ENCODE measurements around the gene COQ4.

Gene COQ4

DNA sequence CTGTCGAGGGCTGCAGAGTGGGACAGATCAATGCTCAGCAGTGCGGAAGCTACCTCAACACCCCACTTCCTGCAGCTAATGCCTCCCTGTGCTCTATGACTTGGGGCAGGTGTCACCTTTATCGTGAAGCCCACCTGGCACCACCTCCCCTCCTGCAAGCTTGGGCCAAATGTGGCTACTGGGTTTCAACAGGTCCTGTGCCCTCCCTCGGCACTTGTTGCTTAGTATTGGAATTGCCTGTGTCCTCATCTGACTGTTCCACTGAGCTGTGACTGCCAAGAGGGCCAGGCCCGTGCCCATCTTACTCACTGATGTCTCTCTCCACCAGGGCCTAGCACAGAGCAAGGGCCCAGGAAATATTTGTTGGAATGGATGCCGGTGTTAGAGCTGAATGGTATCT, 27.1 kb downstream of the COQ4 start:
- peaks cover 23% of the 10 kb centered on the region for H3K36me3 ChIP-seq (replicated peaks; ENCODE audit: low read depth, low read length)
- no peaks in the 10 kb centered on the region for H3K4me1 ChIP-seq (ENCODE audit: low read length)
- H3K79me2 ChIP-seq (ENCODE audit: low read length) = no peaks in the 10 kb centered on the region
- no peak overlapping the region for H3K4me3 ChIP-seq (ENCODE audit: low read length)
- H3K9ac ChIP-seq (ENCODE audit: low read length) = no peak overlapping the region
- no peaks in the 10 kb centered on the region for H4K20me1 ChIP-seq (ENCODE audit: insufficient read depth, low read length)
- H2AFZ ChIP-seq (ENCODE audit: low read depth, low read length) = no peak overlapping the region
- H3K9me3 ChIP-seq (ENCODE audit: insufficient read depth, low read length) = no peaks in the 10 kb centered on the region
- H3K27ac ChIP-seq (ENCODE audit: low read length) = no peak overlapping the region
- no peak for TF ChIP-seq EZH2phosphoT487 (IDR thresholded peaks at IDR 0.05; ENCODE audit: low read depth)
- TF ChIP-seq, protein P1, sequence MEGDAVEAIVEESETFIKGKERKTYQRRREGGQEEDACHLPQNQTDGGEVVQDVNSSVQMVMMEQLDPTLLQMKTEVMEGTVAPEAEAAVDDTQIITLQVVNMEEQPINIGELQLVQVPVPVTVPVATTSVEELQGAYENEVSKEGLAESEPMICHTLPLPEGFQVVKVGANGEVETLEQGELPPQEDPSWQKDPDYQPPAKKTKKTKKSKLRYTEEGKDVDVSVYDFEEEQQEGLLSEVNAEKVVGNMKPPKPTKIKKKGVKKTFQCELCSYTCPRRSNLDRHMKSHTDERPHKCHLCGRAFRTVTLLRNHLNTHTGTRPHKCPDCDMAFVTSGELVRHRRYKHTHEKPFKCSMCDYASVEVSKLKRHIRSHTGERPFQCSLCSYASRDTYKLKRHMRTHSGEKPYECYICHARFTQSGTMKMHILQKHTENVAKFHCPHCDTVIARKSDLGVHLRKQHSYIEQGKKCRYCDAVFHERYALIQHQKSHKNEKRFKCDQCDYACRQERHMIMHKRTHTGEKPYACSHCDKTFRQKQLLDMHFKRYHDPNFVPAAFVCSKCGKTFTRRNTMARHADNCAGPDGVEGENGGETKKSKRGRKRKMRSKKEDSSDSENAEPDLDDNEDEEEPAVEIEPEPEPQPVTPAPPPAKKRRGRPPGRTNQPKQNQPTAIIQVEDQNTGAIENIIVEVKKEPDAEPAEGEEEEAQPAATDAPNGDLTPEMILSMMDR (IDR thresholded peaks at IDR 0.05; ENCODE audit: low read depth, low read length) = no peak
- no peak overlapping the region for H3K4me2 ChIP-seq (ENCODE audit: low read length)
- no peaks in the 10 kb centered on the region for H3K27me3 ChIP-seq (ENCODE audit: low read depth, low read length)

DNA sequence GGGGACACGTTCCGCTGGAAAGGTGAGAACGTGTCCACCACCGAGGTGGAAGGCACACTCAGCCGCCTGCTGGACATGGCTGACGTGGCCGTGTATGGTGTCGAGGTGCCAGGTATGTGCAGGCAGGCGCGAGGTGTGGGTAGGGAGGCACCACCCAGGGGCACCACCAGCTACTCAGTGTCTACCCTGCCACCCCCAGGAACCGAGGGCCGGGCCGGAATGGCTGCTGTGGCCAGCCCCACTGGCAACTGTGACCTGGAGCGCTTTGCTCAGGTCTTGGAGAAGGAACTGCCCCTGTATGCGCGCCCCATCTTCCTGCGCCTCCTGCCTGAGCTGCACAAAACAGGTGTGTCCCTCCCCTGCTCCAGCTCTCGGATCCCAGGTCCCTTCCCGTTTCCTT, 32.8 kb downstream of the COQ4 start:
- Histone ChIP-seq H3K36me3 (replicated peaks; ENCODE audit: low read depth, low read length) (peaks cover 13% of the 10 kb centered on the region), H4K20me1 (ENCODE audit: insufficient read depth, low read length) (no peaks in the 10 kb centered on the region), H3K9ac (ENCODE audit: low read length) (no peak overlapping the region), H3K4me2 (ENCODE audit: low read length) (no peak overlapping the region), H3K4me1 (ENCODE audit: low read length) (no peaks in the 10 kb centered on the region), H2AFZ (ENCODE audit: low read depth, low read length) (no peak overlapping the region), H3K79me2 (ENCODE audit: low read length) (no peaks in the 10 kb centered on the region), H3K27ac (ENCODE audit: low read length) (no peak overlapping the region), H3K4me3 (ENCODE audit: low read length) (no peak overlapping the region), H3K27me3 (ENCODE audit: low read depth, low read length) (no peaks in the 10 kb centered on the region), H3K9me3 (ENCODE audit: insufficient read depth, low read length) (no peaks in the 10 kb centered on the region)
- TF ChIP-seq, protein P1 (IDR thresholded peaks at IDR 0.05; ENCODE audit: low read depth, low read length) = no peak
- no peak for TF ChIP-seq EZH2phosphoT487 (IDR thresholded peaks at IDR 0.05; ENCODE audit: low read depth)

DNA sequence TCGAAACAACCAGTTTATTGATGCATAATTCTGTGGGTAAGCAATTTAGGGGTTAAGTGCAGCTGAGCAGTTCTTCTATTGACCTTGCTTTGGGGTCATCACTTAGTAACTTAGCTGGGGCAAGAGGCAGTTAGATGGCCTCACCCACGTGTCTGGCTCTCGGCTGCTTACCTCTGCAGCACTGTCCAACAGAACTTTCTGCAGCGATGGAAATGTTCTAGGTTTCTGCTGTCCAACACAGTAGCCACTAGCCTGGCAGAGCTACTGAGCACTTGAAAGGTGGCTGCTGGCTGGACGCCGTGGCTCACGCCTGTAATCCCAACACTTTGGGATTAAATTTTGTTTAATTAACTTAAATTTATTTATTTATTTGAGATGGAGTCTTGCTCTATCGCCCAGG, 35.5 kb downstream of the COQ4 start:
- H3K36me3 ChIP-seq (replicated peaks; ENCODE audit: low read depth, low read length) = peaks cover 12% of the 10 kb centered on the region
- H3K4me2 ChIP-seq (ENCODE audit: low read length) = no peak overlapping the region
- no peaks in the 10 kb centered on the region for H3K79me2 ChIP-seq (ENCODE audit: low read length)
- no peaks in the 10 kb centered on the region for H4K20me1 ChIP-seq (ENCODE audit: insufficient read depth, low read length)
- H3K27ac ChIP-seq (ENCODE audit: low read length) = no peak overlapping the region
- no peaks in the 10 kb centered on the region for H3K9me3 ChIP-seq (ENCODE audit: insufficient read depth, low read length)
- no peaks in the 10 kb centered on the region for H3K27me3 ChIP-seq (ENCODE audit: low read depth, low read length)
- no peaks in the 10 kb centered on the region; the same call in 1 of the 2 replicates for H3K4me1 ChIP-seq (ENCODE audit: low read length)
- H2AFZ ChIP-seq (ENCODE audit: low read depth, low read length) = no peak overlapping the region
- no peak overlapping the region for H3K4me3 ChIP-seq (ENCODE audit: low read length)
- TF ChIP-seq, protein P1 (IDR thresholded peaks at IDR 0.05; ENCODE audit: low read depth, low read length) = no peak
- TF ChIP-seq EZH2phosphoT487 (IDR thresholded peaks at IDR 0.05; ENCODE audit: low read depth) = no peak
- H3K9ac ChIP-seq (ENCODE audit: low read length) = no peak overlapping the region

DNA sequence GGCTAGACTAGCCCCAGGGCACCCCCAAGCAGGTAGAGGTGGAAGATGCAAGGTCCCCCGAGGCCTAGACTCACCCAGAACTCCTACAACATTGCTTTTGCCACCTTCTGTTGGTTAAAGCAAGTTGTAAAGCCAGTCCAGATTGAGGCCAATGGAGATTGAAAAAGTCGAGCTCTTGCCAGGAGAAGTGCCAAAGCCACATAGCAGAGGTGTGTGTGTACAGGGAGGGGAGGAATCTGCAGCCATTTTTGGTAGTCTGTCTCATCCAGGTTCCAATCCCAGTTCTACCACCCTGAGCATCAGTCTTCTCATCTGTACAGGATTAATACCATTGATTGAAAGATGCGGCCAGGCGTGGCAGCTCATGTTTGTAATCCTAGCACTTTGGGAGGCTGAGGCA, 36.2 kb downstream of the COQ4 start:
- no peaks in the 10 kb centered on the region for H3K27me3 ChIP-seq (ENCODE audit: low read depth, low read length)
- H3K9ac ChIP-seq (ENCODE audit: low read length) = no peak overlapping the region
- H4K20me1 ChIP-seq (ENCODE audit: insufficient read depth, low read length) = no peaks in the 10 kb centered on the region
- H2AFZ ChIP-seq (ENCODE audit: low read depth, low read length) = no peak overlapping the region
- H3K36me3 ChIP-seq (replicated peaks; ENCODE audit: low read depth, low read length) = peaks cover 9% of the 10 kb centered on the region
- no peaks in the 10 kb centered on the region; the same call in 1 of the 2 replicates for H3K4me1 ChIP-seq (ENCODE audit: low read length)
- H3K4me2 ChIP-seq (ENCODE audit: low read length) = no peak overlapping the region
- no peaks in the 10 kb centered on the region for H3K79me2 ChIP-seq (ENCODE audit: low read length)
- no peak overlapping the region for H3K27ac ChIP-seq (ENCODE audit: low read length)
- H3K9me3 ChIP-seq (ENCODE audit: insufficient read depth, low read length) = no peaks in the 10 kb centered on the region
- H3K4me3 ChIP-seq (ENCODE audit: low read length) = no peak overlapping the region
- no peak for TF ChIP-seq EZH2phosphoT487 (IDR thresholded peaks at IDR 0.05; ENCODE audit: low read depth)
- TF ChIP-seq, protein P1 (IDR thresholded peaks at IDR 0.05; ENCODE audit: low read depth, low read length) = no peak

Data from OCI-LY3 (cell line).